ENCODE data around the gene TNMD.
"Not testable (repeated sequence)": the region's sequence is repeated elsewhere in the genome, so short reads cannot be mapped to it uniquely, and the experiment has no call there.

TNMD gene

GRCh38 chrX:100584611-100585010 is at the start of gene TNMD:
TSS of gene TNMD (plus strand) at chrX:100584936. CDS start at chrX:100585019, 83 bp downstream.
- Mint-ChIP-seq H3K36me3 (no peaks in the 10 kb centered on the region), H3K9me3 (no peaks in the 10 kb centered on the region)

GRCh38 chrX:100565534-100565933 is 19.2 kb upstream of the TNMD start:
- H3K27ac Mint-ChIP-seq, H3K36me3 Mint-ChIP-seq, H3K9me3 Mint-ChIP-seq, H3K4me3 Mint-ChIP-seq, H3K4me1 Mint-ChIP-seq, H3K27me3 Mint-ChIP-seq: not testable (repeated sequence)

More at GRCh38 chrX:100584611-100585010, at the start of gene TNMD:
- Mint-ChIP-seq H3K4me3 (no peak within 1 kb of the TSS), H3K27me3 (peaks cover 1% of the 10 kb centered on the region), H3K27ac (no peak within 1 kb of the TSS), H3K4me1 (no peaks in the 10 kb centered on the region)

GRCh38 chrX:100586747-100587146 is 2.0 kb downstream of the TNMD start:
- H3K4me3 Mint-ChIP-seq = no peak overlapping the region
- peaks cover 1% of the 10 kb centered on the region for H3K27me3 Mint-ChIP-seq
- no peaks in the 10 kb centered on the region for H3K9me3 Mint-ChIP-seq
- H3K27ac Mint-ChIP-seq = no peak overlapping the region
- H3K4me1 Mint-ChIP-seq = no peaks in the 10 kb centered on the region
- H3K36me3 Mint-ChIP-seq = no peaks in the 10 kb centered on the region

- H3K9me3 Mint-ChIP-seq = no peaks in the 10 kb centered on the region
- no peak overlapping the region for H3K27ac Mint-ChIP-seq
- H3K4me3 Mint-ChIP-seq = no peak overlapping the region
- no peaks in the 10 kb centered on the region for H3K4me1 Mint-ChIP-seq
- H3K36me3 Mint-ChIP-seq = no peaks in the 10 kb centered on the region
- peaks cover 1% of the 10 kb centered on the region for H3K27me3 Mint-ChIP-seq
Observed at GRCh38 chrX:100587861-100588260, 3.1 kb downstream of the TNMD start.

GRCh38 chrX:100591256-100592051 is 6.7 kb downstream of the TNMD start:
- Mint-ChIP-seq H3K9me3 (no peaks in the 10 kb centered on the region), H3K27me3 (peaks cover 2% of the 10 kb centered on the region), H3K4me1 (no peaks in the 10 kb centered on the region), H3K4me3 (no peak overlapping the region), H3K36me3 (no peaks in the 10 kb centered on the region), H3K27ac (no peak overlapping the region)

GRCh38 chrX:100593126-100593525 is 8.4 kb downstream of the TNMD start:
- H3K4me3 Mint-ChIP-seq = no peak overlapping the region
- H3K27ac Mint-ChIP-seq = no peak overlapping the region
- H3K27me3 Mint-ChIP-seq = peaks cover 2% of the 10 kb centered on the region

GRCh38 chrX:100593581-100593980 is 8.8 kb downstream of the TNMD start:
- Mint-ChIP-seq H3K9me3 (no peaks in the 10 kb centered on the region), H3K4me3 (no peak overlapping the region), H3K4me1 (no peaks in the 10 kb centered on the region), H3K27ac (no peak overlapping the region), H3K36me3 (no peaks in the 10 kb centered on the region), H3K27me3 (peaks cover 2% of the 10 kb centered on the region)

More at GRCh38 chrX:100593126-100593525, 8.4 kb downstream of the TNMD start:
- Mint-ChIP-seq H3K4me1 (no peaks in the 10 kb centered on the region), H3K36me3 (no peaks in the 10 kb centered on the region), H3K9me3 (no peaks in the 10 kb centered on the region)

- no peaks in the 10 kb centered on the region for H3K36me3 Mint-ChIP-seq
- no peak overlapping the region for H3K4me3 Mint-ChIP-seq
- no peak overlapping the region for H3K27ac Mint-ChIP-seq
- no peaks in the 10 kb centered on the region for H3K4me1 Mint-ChIP-seq
- no peaks in the 10 kb centered on the region for H3K9me3 Mint-ChIP-seq
- peaks cover 2% of the 10 kb centered on the region for H3K27me3 Mint-ChIP-seq
Observed at GRCh38 chrX:100596601-100597000, 11.9 kb downstream of the TNMD start.

GRCh38 chrX:100599456-100599855 is 14.7 kb downstream of the TNMD start:
- Mint-ChIP-seq H3K27ac (no peak overlapping the region), H3K4me3 (no peak overlapping the region), H3K4me1 (no peaks in the 10 kb centered on the region), H3K9me3 (no peaks in the 10 kb centered on the region), H3K36me3 (no peaks in the 10 kb centered on the region), H3K27me3 (no peaks in the 10 kb centered on the region)

GRCh38 chrX:100600340-100600739 is 15.6 kb downstream of the TNMD start:
- Mint-ChIP-seq H3K27ac (no peak overlapping the region), H3K4me1 (no peaks in the 10 kb centered on the region), H3K27me3 (no peaks in the 10 kb centered on the region), H3K9me3 (no peaks in the 10 kb centered on the region), H3K36me3 (no peaks in the 10 kb centered on the region), H3K4me3 (no peak overlapping the region)

- Mint-ChIP-seq H3K27me3 (no peaks in the 10 kb centered on the region), H3K4me1 (no peaks in the 10 kb centered on the region), H3K9me3 (no peaks in the 10 kb centered on the region), H3K4me3 (no peak overlapping the region), H3K27ac (no peak overlapping the region), H3K36me3 (no peaks in the 10 kb centered on the region)
Observed at GRCh38 chrX:100600758-100601157, 16.0 kb downstream of the TNMD start.

- peaks cover 1% of the 10 kb centered on the region for H3K27me3 Mint-ChIP-seq
- no peak overlapping the region for H3K4me3 Mint-ChIP-seq
- no peaks in the 10 kb centered on the region for H3K9me3 Mint-ChIP-seq
- H3K4me1 Mint-ChIP-seq = no peaks in the 10 kb centered on the region
- no peak overlapping the region for H3K27ac Mint-ChIP-seq
- no peaks in the 10 kb centered on the region for H3K36me3 Mint-ChIP-seq
Observed at GRCh38 chrX:100606753-100607152, 22.0 kb downstream of the TNMD start.

- peaks cover 3% of the 10 kb centered on the region for H3K27me3 Mint-ChIP-seq
- H3K36me3 Mint-ChIP-seq = no peaks in the 10 kb centered on the region
- no peak overlapping the region for H3K27ac Mint-ChIP-seq
- H3K9me3 Mint-ChIP-seq = no peaks in the 10 kb centered on the region
- no peak overlapping the region for H3K4me3 Mint-ChIP-seq
- no peaks in the 10 kb centered on the region for H3K4me1 Mint-ChIP-seq
Observed at GRCh38 chrX:100609591-100609990, 24.9 kb downstream of the TNMD start.

- no peak overlapping the region for H3K27ac Mint-ChIP-seq
- no peak overlapping the region for H3K4me3 Mint-ChIP-seq
- H3K4me1 Mint-ChIP-seq = no peaks in the 10 kb centered on the region
- no peaks in the 10 kb centered on the region for H3K9me3 Mint-ChIP-seq
- no peaks in the 10 kb centered on the region for H3K36me3 Mint-ChIP-seq
- peaks cover 3% of the 10 kb centered on the region for H3K27me3 Mint-ChIP-seq
Observed at GRCh38 chrX:100611951-100612350, 27.2 kb downstream of the TNMD start.

GRCh38 chrX:100615005-100615404 is 30.3 kb downstream of the TNMD start:
- Mint-ChIP-seq H3K27ac (no peak overlapping the region), H3K27me3 (peaks cover 5% of the 10 kb centered on the region), H3K36me3 (no peaks in the 10 kb centered on the region), H3K9me3 (no peaks in the 10 kb centered on the region), H3K4me3 (no peak overlapping the region), H3K4me1 (no peaks in the 10 kb centered on the region)

GRCh38 chrX:100623001-100623400 is 38.3 kb downstream of the TNMD start:
- H3K36me3 Mint-ChIP-seq = no peaks in the 10 kb centered on the region
- H3K4me1 Mint-ChIP-seq = peaks cover 8% of the 10 kb centered on the region
- no peak overlapping the region for H3K27ac Mint-ChIP-seq
- no peaks in the 10 kb centered on the region for H3K27me3 Mint-ChIP-seq
- no peaks in the 10 kb centered on the region for H3K9me3 Mint-ChIP-seq
- H3K4me3 Mint-ChIP-seq = no peak overlapping the region

Measured in activated naive CD4-positive, alpha-beta T cell treated with anti-CD3 and anti-CD28 coated beads, Interleukin-2, amount 50 U/mL, for 24 hours (primary cell).